HG02759 (cell line): Measurements from ENCODE around the gene ZNF554.
"Not testable (repeated sequence)": the region's sequence is repeated elsewhere in the genome, so short reads cannot be mapped to it uniquely, and the experiment has no call there.

Source experiments
- ATAC-seq: cut with Tn5 transposase; IDR thresholded peaks from one replicate; pipeline ENCODE4 v1.9.1; 2021; ENCODE audit warnings: mild to moderate bottlenecking, moderate library complexity; ENCODE audit not compliant: unreplicated experiment

The ZNF554 gene

DNA sequence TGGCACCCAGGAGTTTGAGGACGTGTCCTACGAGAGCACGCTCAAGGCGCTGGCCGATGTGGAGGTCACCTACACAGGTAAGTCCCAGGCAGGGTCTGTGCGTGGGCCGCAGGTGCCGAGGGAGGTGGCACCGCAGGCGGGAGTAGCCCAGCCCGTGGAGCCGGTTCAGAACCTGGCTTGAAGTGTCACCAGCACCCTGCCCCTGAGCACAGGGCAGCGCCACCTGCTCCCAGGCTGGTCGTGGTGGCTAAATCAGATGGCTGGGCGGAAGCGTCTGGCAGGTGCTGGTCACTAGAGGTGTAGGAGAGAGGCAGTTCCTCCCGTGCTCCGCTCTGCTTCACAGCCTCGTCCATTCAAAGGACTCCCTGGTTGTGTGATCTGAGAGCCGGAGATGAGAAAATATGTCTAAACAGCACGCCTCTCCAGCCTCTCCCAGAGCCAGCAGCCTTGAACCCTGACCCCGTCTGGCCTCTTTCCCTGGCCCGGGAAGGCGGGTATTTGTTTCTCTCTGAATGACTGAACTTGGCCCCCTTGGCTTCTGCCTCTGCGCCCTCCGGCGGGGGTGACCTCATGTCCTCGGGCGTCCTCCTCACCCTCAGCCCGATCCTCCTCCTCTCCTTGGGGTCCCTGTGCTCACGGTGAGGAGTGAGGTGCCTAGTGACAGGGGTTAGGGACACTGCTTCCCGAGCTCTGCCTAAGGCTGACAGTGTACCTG is 29.0 kb upstream of the ZNF554 start:
- no peak for ATAC-seq

DNA sequence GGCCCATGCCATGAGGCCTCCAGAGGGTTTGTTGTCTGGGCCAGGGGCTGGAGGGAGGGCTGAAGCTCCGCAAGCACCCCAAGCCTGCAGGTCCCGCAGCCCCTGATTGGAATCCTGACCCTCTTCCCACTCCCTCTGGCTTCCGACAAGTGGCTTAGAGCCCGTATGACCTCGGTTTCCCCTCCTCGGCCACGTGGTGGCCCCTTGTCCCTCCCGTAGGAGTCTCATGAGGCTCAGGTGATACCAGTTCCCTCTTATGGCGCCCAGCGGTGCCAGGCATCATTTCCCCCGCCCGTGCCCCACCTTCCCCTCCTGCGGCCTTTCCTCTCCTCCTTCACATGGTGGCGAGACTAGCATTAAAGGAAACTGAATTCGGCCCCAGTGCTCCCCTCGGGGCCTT is 28.2 kb upstream of the ZNF554 start:
- ATAC-seq, result no peak

DNA sequence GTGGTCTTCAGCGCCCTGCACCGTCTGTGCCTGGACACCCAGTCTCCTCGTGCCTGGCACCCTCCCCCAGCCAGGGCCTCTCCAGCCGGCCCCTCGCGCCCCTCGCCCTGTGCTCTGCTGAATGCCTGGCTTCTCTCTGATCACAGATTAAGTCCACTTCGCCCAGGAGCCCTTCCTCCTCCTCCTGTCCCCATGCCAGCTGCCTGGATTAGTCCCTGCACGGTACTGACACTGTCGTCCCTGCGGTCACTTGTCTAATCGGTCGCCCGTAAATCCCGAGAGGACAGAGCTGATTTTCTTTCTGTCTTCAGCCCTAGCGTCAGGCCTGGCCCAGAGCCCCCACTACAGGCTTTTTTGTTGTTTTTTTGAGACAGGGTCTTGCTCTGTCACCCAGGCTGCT is 27.8 kb upstream of the ZNF554 start:
- ATAC-seq, result no peak

DNA sequence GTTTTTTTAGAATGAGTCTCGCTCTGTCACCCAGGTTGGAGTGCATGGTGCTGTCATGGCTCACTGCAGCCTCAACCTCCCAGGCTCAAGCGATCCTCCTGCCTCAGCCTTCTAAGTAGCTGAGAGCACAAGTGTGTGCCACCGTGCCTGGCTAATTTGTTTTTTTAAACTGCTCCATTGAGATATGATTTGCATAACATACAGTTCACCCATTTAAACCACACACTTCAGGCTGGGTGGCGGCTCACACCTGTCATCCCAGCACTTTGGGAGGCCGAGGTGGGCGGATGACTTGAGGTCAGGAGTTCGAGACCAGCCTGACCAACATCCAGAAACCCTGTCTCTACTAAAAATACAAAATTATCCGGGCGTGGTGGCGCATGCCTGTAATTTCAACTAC is 27.0 kb upstream of the ZNF554 start:
- ATAC-seq, result not testable (repeated sequence)

DNA sequence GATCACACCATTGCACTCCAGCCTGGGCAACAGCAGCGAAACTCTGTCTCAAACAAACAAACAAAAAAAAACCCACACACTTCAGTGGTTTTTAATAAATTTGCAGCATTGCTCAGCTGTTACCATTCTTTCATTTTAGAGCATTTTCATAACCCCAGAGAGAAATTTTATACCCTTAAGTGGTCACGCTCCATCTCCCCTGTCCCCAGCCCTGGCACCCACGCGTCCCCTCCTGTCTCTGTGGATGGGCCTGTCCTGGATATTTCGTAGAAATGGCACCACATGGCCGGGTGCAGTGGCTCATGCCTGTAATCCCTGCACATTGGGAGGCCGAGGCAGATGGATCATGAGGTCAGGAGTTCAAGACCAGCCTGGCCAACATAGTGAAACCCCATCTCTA is 26.5 kb upstream of the ZNF554 start:
- no peak for ATAC-seq

DNA sequence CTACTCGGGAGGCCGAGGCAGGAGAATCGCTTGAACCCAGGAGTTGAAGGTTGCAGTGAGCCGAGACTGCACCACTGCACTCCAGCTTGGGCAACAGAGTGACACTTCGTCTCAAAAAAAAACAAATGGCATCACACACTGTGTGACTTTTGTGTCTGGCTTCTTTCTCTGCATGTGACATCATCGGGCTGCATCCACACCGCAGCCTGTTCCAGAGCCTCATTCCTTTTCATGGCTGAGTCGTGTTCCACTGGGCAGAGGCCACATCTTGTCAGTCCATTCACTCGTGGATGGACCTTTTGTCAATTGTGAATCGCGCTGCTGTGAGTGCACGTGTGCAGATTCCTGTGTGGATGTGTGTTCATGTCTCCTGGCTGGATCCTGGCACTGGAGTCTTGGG is 26.1 kb upstream of the ZNF554 start:
- ATAC-seq, result no peak

DNA sequence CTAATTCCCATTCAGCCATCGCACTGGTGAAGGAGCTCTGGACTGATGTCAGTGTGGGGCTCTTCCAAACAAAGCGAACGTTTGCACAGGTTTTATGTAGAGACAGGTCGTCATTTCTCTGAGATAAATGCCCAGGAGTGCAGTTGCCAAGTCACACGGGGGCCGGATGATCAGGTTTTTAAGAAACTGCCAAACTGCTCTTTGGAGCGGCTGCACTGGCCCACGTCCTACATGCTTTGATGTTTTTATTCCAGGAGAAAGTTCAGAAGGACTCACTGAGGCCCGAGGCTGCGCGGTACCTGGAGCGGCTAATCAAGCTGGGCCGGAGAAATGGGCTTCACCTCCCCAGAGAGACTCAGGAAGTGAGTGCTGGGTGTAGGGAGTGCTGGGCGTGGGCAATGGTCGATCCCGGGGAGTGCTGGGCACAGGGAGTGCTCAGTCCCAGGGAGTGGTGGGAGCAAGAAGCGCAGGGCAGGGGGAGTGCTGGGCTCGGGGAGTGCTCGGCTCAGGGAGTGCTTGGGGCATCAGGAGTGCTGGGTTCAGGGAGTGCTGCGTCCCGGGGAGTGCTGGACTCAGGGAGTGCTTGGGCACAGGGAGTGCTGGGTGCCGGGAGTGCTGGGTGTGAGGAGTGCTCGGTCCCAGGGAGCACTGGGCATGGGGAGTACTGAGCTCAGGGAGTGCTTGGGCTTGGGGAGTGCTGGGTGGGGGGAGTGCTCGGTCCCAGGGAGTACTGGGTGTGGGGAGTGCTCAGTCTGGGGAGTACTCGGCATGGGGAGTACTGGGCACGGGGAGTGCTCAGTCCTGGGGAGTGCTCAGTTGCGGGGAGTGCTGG is 23.6 kb upstream of the ZNF554 start:
- no peak for ATAC-seq

DNA sequence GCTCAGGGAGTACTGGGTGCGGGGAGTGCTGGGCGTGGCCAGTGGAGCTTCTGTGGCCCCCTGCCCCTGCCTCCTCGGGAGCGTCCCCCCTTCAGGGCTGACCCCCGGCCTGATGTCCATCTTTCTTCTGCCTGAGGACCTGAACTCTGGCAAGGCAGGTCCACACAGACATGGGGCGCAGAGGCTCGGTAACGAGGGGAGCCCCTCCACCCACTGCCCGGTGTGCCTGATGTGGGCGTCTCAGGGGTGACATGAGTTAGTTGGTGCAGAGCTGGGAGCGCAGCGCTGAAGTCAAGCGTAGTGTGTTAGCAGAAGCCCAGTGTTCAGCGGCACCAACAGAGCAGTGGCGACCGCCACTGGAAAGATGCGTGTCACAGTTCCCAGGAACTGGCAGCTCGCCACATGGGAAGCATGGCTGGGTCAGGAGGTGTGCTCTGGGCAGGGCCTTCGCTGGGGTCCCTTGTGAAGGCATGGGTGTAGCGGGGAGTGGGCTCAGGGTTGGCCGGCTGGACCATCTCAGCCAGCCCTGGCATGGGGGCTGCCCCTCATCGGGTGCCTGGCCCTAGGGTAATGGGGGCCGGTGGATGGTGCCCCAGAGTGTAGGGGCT is 22.9 kb upstream of the ZNF554 start:
- no peak for ATAC-seq

DNA sequence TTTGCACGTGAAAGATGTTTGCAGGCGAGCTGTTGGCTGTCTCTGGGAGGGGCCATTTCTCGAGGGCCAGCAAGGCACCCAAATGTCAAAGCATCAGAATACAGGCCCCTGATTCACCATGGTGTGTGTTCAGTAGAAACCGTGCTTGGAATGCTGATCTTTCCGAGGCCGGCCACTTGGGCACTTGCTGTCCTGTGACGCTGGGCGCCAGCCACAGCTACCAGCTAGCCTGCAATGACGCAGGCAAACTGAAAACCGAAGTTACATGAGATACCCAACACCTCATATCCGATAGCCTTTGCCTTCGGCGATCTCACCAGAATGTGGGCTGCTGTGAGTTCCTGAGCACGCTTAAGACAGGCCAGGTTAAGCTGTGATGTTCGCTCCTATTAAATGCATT is 22.4 kb upstream of the ZNF554 start:
- ATAC-seq, result no peak

DNA sequence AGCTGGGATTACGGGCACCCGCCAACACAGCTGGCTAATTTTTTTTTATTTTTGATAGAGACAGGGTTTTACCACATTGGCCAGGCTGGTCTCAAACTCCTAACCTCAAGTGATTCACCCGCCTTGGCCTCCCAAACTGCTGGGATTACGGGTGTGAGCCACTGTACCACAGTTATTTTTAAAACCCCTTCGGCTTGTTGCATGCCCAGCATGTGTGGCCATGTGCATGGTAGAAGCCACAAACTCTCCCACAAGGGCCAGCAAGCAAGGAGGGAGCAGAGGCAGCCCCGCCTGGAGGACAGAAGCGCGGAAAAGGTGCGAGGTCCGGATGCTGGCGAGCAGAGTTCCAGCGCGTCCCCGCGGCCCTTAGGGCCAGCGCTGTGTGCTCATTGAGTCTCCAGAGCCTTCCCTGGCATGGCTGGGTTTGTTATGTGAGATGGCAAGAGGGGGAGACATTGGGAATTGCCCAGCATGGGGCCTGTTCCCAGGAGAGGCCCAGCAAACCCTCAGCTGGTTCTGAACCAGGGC is 21.4 kb upstream of the ZNF554 start:
- ATAC-seq, result no peak

DNA sequence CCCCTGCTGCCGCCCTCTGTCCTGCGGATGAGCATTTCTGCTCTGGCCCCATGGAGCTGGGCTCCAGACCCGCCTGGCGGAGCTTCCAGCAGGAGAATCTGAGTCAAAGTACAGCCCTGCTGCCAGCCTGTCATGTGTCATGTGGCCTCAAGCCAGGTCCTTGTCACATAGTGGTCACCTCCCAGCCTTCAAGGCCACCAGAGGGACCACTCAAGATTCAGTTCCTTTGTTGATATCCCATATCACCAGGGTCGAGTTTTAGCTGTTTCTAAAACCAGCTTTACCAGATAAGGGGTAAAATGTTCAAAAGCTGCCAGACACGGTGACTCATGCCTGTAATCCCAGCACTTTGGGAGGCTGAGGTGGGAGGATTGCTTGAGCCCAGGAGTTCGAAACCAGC is 20.9 kb upstream of the ZNF554 start:
- no peak for ATAC-seq

DNA sequence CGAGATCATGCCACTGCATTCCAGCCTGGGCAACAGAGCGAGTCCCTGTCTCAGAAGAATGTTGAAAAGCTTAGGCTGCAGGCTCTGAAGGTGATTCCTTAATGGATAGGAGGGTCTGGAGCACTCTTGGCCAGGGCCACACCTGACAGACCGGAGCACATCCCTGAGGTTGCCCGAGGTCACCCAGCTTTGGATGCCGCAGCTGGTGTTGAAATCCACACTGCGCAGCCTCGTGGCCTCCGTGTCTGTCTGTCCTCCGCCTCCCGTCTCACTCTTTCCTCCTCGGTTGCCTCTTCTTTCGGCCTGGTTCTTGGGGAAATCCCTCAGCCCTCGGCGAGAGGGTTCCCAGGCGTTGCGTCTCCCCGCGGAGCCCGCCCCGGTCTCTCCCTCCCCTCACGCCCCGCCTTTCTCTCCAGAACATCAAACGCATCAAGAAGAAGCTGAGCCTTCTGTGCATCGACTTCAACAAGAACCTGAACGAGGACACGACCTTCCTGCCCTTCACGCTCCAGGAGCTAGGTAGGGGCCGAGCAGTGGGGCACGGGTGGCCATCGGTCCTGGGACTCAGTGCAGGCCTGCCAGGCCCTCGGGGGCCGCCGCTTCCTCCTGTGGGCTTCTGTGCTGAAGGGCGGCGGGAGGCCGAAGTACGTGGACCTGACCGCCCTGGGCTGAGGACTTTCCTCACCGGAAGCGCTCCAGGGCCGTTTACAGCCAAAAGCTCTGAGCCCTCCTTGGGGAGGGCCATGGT is 20.2 kb upstream of the ZNF554 start:
- ATAC-seq, result no peak

DNA sequence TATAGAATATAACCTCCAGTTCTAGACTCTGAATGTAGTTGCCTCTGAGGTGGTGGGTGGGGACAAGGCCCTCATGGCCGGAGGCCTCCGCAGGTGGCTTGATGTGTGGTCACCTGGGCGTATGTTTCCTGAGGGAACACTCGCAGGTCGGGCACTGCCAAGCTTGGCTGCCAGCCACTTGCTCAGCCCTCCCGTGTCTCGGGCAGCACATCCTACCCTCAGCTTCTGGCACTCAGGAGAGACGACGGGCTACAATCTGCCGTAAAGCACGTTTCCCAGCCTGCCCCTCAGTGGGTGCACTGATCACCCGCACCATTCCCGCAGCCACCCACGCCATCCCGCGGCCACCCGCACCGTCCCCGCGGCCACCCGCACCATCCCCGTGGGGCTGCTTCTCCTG is 19.2 kb upstream of the ZNF554 start:
- no peak for ATAC-seq

DNA sequence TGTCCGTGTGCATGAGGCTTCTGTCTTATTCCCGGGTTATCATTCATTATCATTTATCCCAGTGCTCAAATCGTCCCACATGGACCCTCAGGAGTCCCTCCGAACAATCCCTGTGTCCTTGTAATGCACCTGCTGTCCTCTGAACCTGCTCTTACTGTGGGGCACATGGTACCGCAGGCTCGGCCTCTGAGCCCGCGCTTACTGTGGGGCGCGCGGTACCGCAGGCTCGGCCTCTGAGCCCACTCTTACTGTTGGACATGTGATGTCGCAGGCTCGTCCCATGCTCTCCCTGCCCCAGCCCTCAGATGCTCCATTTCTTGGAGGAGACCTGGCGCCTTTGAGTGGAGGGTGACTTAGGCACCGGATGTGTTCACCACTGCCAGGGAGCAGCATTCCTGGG is 16.8 kb upstream of the ZNF554 start:
- ATAC-seq, result no peak

DNA sequence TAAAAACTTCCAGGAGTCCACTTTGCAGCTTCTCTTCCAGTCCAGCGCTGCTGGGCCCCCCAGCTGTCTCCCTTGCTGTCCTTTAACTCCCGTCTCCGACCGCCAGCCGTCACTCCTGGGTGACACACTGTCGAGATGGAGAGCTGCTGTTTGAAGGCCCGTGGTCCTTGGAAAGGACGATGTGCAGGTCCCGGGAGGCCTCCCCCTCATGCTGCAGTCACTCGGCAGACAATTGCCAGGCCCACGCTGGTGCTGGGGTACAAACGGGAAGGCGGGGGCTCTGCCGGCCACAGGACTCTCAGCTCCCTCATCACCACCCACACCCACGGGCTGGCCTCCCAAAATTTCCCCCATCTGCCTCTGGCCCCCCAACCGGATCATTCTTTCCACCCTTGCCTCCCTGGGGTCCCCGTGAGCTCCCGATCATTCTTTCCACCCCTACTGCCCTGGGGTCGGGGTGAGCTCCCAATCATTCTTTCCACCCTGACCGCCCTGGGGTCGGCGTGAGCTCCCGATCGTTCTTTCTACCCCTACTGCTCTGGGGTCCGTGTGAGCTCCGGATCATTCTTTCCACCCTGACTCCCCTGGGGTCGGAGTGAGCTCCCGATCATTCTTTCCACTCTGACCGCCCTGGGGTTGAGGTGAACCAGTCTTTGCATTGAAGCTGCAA is 16.0 kb upstream of the ZNF554 start:
- no peak for ATAC-seq

DNA sequence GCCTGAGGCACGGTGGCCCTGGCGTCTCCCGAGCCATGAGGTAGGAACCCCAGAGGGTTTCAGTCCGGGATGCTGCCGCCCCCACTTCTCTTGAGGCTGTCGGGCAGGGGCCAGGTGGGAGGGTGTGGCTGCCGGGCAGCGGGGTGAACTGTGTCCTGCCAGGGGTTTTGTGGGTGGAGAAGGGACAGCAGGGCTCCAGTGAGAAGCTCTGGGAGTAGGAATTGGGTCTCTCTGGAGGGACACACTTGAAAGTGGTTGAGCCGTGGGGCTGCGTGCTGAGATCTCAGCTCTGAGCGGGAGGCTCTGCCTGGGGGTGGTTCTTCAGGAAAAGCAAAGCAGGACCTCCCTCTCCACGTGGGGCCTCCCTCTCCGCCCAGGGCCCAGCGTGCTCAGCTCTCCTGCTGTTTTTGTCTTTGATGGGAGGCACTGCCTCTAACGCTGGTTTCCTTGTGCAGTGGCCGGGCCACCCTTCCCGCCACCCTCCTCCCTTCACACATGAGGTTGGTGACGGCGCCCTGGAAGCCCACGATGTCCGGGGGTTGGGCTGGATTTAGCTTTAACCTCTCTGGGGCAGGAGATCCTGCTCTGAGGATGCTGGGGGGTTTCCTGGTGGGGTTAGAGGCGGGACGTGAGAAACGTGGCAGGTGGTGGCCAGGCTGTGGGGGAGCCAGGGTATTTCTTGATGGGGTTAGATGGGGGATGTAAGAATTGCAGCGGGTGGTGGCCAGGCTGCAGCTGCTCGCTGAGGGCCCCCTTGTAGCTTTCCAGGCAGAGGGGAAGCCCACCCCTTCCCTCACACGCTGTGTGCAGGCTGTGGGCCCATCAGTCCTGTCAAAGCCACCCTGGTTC is 15.3 kb upstream of the ZNF554 start:
- ATAC-seq, result no peak

DNA sequence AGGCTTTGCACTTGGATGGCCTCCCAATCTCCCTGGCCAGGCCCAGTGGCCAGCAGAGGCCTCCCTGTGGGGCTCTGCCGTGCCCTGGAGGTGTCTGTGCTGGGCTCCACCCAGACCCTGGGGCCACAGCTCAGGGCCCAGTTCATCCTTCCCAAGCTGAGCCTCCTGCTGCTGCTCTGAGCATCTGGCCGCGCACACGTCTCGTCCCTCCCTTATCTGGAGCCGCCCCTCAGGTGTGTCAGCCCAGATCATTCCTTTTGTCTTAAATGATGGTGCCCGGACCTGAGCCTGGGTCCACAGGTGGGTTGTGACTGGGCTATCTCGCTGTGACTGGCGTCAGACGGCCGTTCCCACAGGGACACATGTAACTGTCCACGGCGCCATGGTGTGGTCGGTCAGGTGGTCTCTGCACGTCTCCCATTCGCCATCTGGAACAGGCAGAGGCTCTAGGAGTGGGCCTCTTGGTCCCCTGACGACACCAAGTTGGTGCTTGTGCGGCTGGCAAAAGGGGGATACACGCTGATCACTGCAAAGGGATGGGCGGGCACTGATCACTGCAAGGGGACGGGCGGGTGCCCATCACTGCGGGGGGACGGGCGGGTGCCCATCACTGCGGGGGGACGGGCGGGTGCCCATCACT is 14.3 kb upstream of the ZNF554 start:
- no peak for ATAC-seq

DNA sequence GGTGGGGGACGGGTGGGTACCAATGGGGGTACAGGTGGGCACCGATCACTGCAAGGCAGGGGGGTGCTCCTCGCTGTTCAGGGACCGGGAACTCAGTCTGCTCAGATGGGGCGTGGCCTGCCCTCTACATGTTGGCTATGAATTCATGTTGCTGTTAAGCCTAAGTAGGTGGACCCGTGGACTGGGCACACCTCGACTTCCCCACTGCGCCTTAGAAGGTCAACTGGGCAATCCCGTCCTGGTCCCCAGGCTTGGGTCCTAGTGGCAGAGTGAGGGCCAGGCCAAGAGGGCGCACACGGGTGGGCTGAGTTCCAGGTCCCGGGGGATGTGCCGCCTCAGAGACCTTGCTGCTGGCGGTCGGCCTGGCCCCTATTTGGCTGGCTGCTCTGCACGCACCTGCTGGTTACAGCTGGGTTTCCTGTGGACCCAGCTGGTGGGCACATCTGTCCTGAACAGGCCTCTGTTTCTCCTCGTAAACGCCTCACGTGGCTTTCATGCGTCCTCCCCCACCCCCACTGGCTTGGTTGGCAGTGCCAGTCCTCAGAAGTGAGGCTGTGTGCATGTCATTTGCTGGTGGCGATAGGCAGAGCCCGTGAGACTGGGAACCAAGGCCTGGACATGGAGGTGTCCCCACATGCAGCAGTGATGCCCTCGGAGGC is 13.5 kb upstream of the ZNF554 start:
- no peak for ATAC-seq
